LHCN-M2 (cell line): ENCODE measurements around the gene GRK3. TPM values are rescaled to one million over a fixed set of nuclear protein-coding genes. Genes with fewer than 3 reads are reported as not detected.
"Not testable (repeated sequence)": the region's sequence is repeated elsewhere in the genome, so short reads cannot be mapped to it uniquely, and the experiment has no call there.

ENCODE experiments used
- DNase-seq: peaks from one replicate; pipeline ENCODE4 v3.0.0-alpha.2; 2012; ENCODE audit warnings: low read depth
- total RNA-seq: library from RNA; depleted of rRNA; stranded (reverse); fragments of >200 nt; gene quantifications from 2 replicates; pipeline ENCODE4 v1.2.3, GENCODE V29; 2014

GRK3 gene
- total RNA-seq, 1 experiment from 2014 or later = 3.2 TPM

DNA sequence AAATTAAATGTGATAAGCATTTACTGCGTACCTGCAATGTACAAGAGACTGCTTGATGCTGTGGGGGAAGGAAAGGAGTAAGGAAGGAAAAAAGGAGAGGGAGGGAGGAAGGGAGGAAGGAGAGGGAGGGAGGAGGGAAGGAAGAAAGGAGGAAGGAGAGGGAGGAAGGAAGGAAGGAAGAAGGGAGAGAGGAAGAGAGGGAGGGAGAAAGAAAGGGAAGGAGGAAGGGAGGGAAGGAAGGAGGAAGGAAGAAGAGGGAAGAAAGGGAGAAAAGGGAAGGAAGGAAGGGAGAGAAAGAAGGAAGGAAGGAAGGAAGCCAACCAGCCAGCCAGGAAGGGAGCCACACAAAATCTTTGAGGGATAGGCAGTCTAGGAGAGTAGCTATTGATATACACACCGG lies 133.5 kb downstream of the GRK3 start:
- DNase-seq = no peak

DNA sequence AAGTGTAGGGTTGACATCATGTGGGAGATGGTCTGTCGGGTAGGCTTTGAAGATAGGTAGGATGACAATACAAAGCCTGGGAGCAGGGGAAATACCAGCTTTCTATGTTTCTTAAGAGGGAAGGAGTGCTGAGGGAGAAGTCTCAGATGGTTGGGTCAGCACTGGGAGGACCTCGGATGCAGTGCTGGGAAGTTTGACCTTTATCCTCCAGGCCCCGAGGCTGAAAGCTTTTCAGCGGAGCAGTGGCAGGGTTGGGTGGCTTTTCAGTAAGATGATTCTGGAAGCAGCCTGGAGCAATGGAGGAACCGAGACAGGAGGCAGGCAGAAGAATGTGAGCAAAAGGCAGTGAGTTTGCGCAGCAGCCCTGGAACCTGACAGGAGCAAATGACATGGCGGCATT lies 134.0 kb downstream of the GRK3 start:
- DNase-seq = no peak

- no peak for DNase-seq
These were observed 134.5 kb downstream of the GRK3 start for GRCh38 chr22:25698978-25699377.

DNA sequence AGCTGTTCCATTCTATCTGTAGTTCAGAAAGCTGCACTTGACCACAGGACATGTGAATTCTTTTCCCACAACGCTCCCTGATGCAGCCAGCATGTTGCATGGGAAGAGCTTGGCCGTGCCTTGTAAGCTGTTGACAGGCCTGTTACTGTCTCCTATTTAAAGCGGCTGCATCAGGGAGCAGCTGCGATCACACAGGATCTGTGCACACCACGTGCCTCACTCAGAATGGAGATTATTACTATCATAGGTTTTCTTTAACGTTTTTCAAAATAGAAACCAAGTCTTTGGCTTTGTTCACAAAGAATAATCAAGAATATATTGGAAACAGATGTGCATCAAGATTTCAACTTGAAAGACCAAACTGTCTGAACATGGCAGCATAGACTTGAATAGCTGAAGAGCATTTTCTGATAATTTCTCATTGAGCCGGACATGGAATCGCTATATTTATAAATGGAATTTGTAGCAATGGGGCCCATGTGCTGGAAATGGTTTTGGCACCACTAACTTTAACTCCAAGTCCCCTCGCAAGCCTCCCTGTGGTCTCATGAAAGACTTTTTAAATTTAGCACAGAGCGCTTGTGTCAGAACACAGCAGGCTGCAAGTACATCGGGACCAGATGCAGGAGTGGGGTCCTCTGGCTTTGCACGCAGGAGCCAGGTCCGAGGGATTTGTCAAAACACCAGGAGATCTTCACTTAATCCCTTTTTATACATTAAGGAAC lies 136.7 kb downstream of the GRK3 start:
- peak; percentile 97 for DNase-seq

- DNase-seq = peak; percentile 31
These were observed 137.6 kb downstream of the GRK3 start for GRCh38 chr22:25702040-25702439.

GRCh38 chr22:25702571-25703167 lies 138.2 kb downstream of the GRK3 start:
- DNase-seq = no peak

GRCh38 chr22:25704701-25705100 lies 140.2 kb downstream of the GRK3 start:
- no peak for DNase-seq

- DNase-seq = no peak
These were observed 141.7 kb downstream of the GRK3 start for GRCh38 chr22:25706197-25706596.

DNA sequence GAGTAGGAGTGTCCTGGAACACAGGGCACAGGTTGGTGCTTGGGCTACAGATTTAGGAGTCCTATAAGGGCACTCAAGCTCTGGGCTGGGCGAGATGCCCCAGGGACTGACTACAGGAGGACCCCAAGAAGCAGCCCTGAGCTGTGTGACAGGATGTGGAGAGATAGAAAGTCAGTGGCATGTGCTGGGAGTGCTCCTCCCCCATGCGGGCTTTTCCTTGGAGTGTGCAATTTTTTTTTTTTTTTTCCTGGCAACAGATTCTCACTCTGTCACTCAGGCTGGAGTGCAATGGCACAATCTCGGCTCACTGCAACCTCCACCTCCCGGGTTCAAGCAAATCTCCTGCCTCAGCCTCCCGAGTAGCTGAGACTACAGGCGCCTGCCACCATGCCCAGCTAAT lies 144.0 kb downstream of the GRK3 start:
- not testable (repeated sequence) for DNase-seq

GRCh38 chr22:25709758-25710157 lies 145.3 kb downstream of the GRK3 start:
- no peak for DNase-seq

DNA sequence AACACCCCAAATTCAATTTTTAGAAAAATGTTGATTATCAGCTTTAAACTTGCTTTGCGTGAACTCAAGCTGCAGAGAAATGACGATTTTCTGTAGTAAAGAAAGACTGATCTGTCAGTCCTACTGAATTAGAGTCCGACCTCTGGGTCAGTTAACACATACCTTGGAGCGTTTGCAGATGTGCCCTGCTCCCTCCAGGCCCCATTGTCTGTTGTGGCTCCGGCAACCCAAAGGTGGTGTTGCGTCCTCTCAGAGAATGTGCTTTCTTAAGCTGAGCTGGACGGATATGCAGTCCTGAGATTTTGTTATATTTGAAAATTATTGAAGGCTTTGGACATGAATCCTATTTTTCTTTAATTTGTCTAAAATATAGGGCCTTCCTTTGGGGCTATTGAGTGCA lies 146.0 kb downstream of the GRK3 start:
- no peak for DNase-seq

- no peak for DNase-seq
These were observed 147.0 kb downstream of the GRK3 start for GRCh38 chr22:25711491-25711890.

- DNase-seq = no peak
These were observed 148.4 kb downstream of the GRK3 start for GRCh38 chr22:25712661-25713400.

GRCh38 chr22:25714070-25714469 lies 149.6 kb downstream of the GRK3 start:
- no peak for DNase-seq

DNA sequence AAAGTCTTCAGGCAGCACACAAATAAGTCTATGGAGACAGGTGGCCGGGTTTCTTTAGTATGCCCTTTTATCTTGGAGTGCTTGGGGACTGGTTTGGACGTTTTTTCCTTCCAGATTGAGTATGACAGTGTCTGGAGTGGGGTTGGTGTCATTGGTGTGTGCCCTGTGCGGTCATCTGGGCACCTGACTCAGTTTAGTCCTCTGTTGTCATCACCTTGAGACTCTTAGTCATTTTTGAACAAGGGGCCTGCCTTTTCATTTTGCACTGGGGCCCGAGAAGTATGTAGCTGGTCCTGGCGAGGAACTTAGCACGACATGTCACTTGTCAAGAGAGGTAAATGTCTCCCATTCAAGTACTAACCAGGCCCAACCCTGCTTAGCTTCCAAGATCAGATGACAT lies 150.3 kb downstream of the GRK3 start:
- no peak for DNase-seq

- DNase-seq = no peak
These were observed 152.2 kb downstream of the GRK3 start for GRCh38 chr22:25716637-25717036.

DNA sequence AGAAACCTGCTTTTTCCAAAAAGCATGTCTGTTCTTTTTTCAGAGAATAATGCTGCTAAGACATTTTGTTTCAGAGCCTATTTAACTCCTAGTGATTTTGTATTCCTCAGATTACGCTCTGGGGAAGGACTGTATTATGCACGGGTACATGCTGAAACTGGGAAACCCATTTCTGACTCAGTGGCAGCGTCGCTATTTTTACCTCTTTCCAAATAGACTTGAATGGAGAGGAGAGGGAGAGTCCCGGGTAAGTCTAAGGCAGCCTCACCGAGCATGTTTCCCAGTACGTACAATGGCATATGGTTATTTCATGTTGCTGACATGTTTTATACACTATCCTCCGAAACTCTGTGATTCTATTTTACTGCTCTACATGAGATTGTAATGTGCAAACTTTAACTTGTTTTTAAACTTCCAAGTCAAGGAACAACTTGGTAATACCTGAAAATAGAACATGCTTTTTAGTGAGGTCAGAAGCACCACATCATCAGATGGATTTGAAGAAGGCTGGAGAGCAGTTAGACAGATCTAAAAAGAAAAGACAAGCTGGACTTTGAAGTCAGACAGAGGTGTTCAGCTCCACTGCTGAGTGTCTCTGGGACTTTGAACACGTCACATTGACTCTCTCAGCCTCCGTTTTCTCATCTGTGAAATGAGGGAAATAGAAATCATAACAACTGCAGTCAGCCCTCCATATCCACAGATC lies 153.8 kb downstream of the GRK3 start:
- DNase-seq = no peak

GRCh38 chr22:25722223-25722622 lies 157.7 kb downstream of the GRK3 start:
- DNase-seq = no peak

DNA sequence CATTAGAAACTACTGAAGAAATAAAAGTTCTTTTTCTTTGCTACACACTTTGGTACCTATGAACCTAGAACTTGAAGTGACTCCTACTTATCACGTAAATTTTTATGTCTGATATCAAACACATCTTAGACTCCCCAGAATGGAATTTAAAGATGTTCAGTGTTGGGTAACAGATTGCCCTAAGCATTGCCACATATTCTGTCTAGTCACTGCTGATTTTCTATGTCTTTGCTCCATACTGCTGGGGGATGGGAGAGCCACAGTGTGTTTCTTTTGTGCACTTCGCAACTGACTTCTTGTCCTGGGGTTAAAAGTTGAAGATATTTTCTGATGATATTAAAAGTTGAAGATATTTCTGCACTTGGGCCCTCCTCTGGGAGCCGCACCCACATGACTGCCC lies 158.2 kb downstream of the GRK3 start:
- DNase-seq = no peak

DNA sequence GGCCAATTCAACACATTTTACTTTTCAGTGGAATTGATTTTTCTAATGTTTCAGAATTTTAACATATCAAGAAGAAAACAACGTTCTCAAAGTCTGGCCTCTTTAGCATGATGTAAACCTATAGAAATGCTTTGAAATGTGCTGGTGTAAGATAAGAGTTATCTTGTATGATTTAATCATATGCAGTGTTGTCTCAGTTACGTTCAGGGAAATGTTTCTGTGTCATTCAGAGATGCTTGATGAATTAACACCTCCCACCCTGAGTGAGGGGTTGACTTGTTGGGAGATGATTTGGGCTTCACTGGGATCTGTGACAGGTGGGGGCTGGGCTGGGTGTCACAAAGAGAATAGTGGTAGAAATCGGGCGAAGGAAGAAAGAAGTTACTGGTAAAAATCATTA lies 161.8 kb downstream of the GRK3 start:
- DNase-seq = no peak

- DNase-seq = no peak
These were observed 163.6 kb downstream of the GRK3 start for GRCh38 chr22:25728071-25728470.
